HG02678 (cell line): ENCODE measurements around the gene COL4A3.
A peak's percentile ranks its signal among the peaks of the same experiment; 100 is the strongest.

Experiments used
- ATAC-seq: cut with Tn5 transposase; IDR thresholded peaks from one replicate; pipeline ENCODE4 v1.9.1; 2021; ENCODE audit warnings: mild to moderate bottlenecking, moderate library complexity; ENCODE audit not compliant: unreplicated experiment

COL4A3 gene

GRCh38 chr2:227285741-227286236 lies 121.4 kb downstream of the COL4A3 start:
- ATAC-seq, result no peak

- ATAC-seq, result no peak
Observed at GRCh38 chr2:227287771-227288170, 123.3 kb downstream of the COL4A3 start.

GRCh38 chr2:227292314-227292713 lies 127.9 kb downstream of the COL4A3 start:
- no peak for ATAC-seq

- no peak for ATAC-seq
Observed at GRCh38 chr2:227293531-227293930, 129.1 kb downstream of the COL4A3 start.

- ATAC-seq, result no peak
Observed at GRCh38 chr2:227295806-227296205, 131.4 kb downstream of the COL4A3 start.

- no peak for ATAC-seq
Observed at GRCh38 chr2:227296671-227297405, 132.4 kb downstream of the COL4A3 start.

GRCh38 chr2:227301523-227301922 lies 137.1 kb downstream of the COL4A3 start:
- ATAC-seq, result no peak

- ATAC-seq, result peak; percentile 80
Observed at GRCh38 chr2:227308784-227309183, 144.4 kb downstream of the COL4A3 start.

- no peak for ATAC-seq
Observed at GRCh38 chr2:227310756-227311110, 146.3 kb downstream of the COL4A3 start.

- ATAC-seq, result no peak
Observed at GRCh38 chr2:227311861-227312506, 147.6 kb downstream of the COL4A3 start.

- ATAC-seq, result no peak
Observed at GRCh38 chr2:227312579-227312978, 148.2 kb downstream of the COL4A3 start.

GRCh38 chr2:227313310-227313709 lies 148.9 kb downstream of the COL4A3 start:
- ATAC-seq, result no peak

GRCh38 chr2:227317834-227318233 lies 153.4 kb downstream of the COL4A3 start:
- ATAC-seq, result no peak

GRCh38 chr2:227320305-227321094 lies 156.1 kb downstream of the COL4A3 start:
- no peak for ATAC-seq

- ATAC-seq, result no peak
Observed at GRCh38 chr2:227322530-227323205, 158.2 kb downstream of the COL4A3 start.

- ATAC-seq, result no peak
Observed at GRCh38 chr2:227323818-227324217, 159.4 kb downstream of the COL4A3 start.

- ATAC-seq, result peak; percentile 24
Observed at GRCh38 chr2:227324642-227324994, 160.2 kb downstream of the COL4A3 start.

- peak; percentile 96 for ATAC-seq
Observed at GRCh38 chr2:227324995-227325838, 160.8 kb downstream of the COL4A3 start, which contains the start of gene MFF. TSS of gene MFF (plus strand) at chr2:227325251. CDS start at chr2:227330666, 5,415 bp downstream.

GRCh38 chr2:227325839-227326195 lies 161.4 kb downstream of the COL4A3 start:
- peak; percentile 3 for ATAC-seq

- no peak for ATAC-seq
Observed at GRCh38 chr2:227326783-227327182, 162.4 kb downstream of the COL4A3 start.
